SK-N-SH treated with all-trans-retinoic acid at 6 μM for 48 hours (cell line): ENCODE measurements around the gene UCHL5.

Experiments used
- BACH2 ChIP-seq: fragments of 250-450 bp; sonication (Bioruptor Pico); IDR thresholded peaks from 2 replicates; pipeline ENCODE4 v1.9.0; 2021; ENCODE audit warnings: mild to moderate bottlenecking, borderline replicate concordance
- CSDC2 ChIP-seq: fragments of 250-450 bp; sonication (Bioruptor Pico); IDR thresholded peaks from 2 replicates; pipeline ENCODE4 v1.5.0; 2020; ENCODE audit warnings: mild to moderate bottlenecking, moderate library complexity
- OSR1 ChIP-seq: fragments of 250-450 bp; sonication (Bioruptor Pico); IDR thresholded peaks from 2 replicates; pipeline ENCODE4 v1.8.0; 2022; ENCODE audit warnings: moderate library complexity, mild to moderate bottlenecking, inconsistent platforms
- PPARA ChIP-seq: fragments of 250-450 bp; sonication (Bioruptor Pico); IDR thresholded peaks from 2 replicates; pipeline ENCODE4 v1.5.0; 2020; ENCODE audit warnings: mild to moderate bottlenecking, borderline replicate concordance
- RARB ChIP-seq: fragments of 250-450 bp; sonication (Bioruptor Pico); IDR thresholded peaks from 2 replicates; pipeline ENCODE4 v1.8.0; 2021; ENCODE audit warnings: mild to moderate bottlenecking, moderate library complexity
- SNAI2 ChIP-seq: fragments of 250-450 bp; sonication (Bioruptor Pico); IDR thresholded peaks from 2 replicates; pipeline ENCODE4 v1.5.0; 2020; ENCODE audit warnings: mild to moderate bottlenecking, moderate library complexity
- TCF4 ChIP-seq: fragments of 250-450 bp; sonication (Bioruptor Pico); IDR thresholded peaks from 2 replicates; pipeline ENCODE4 v1.8.0; 2021; ENCODE audit warnings: mild to moderate bottlenecking, moderate library complexity, borderline replicate concordance
- TF ChIP-seq, protein P1 (sequence below): fragments of 250-450 bp; sonication (Bioruptor Pico); IDR thresholded peaks from 2 replicates; pipeline ENCODE4 v1.8.0; 2021; ENCODE audit warnings: low read depth, mild to moderate bottlenecking, moderate library complexity, borderline replicate concordance
- TF ChIP-seq, protein P2 (sequence below): fragments of 250-450 bp; sonication (Bioruptor Pico); IDR thresholded peaks from 2 replicates; pipeline ENCODE4 v1.5.1; 2020; ENCODE audit warnings: low read depth, mild to moderate bottlenecking, moderate library complexity
- TF ChIP-seq, protein P3 (sequence below): fragments of 250-450 bp; sonication (Bioruptor Pico); IDR thresholded peaks from 2 replicates; pipeline ENCODE4 v1.5.1; 2021; ENCODE audit warnings: mild to moderate bottlenecking, moderate library complexity
- TF ChIP-seq, protein P4 (sequence below): fragments of 250-450 bp; sonication (Bioruptor Pico); IDR thresholded peaks from 2 replicates; pipeline ENCODE4 v1.8.0; 2020; ENCODE audit warnings: mild to moderate bottlenecking, moderate library complexity, borderline replicate concordance

DNA sequence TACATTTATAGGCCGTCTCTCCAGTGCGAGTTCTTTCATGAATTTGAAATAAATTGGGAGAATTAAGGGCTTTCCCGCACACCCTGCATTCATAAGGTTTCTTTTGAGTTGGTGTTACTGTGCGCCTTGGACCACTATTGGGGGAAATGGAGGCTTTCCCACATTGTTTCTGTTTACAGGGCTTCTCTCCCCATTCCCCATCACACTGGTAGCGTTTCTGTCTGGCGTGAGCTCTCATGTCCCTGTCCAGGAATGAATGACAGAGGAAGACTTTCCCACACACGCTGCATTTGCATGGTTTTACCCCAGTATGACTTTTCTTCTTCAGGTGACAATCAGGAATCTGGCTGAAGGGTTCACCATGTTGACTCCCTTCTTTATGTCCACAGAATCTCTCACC, 65.0 kb downstream of the UCHL5 start:
- TF ChIP-seq RARB (CRISPR knock-in tag) (no peak), TCF4 (CRISPR knock-in tag) (no peak), OSR1 (CRISPR knock-in tag) (no peak), PPARA (CRISPR knock-in tag) (no peak), SNAI2 (no peak), CSDC2 (no peak), BACH2 (no peak)
- TF ChIP-seq, protein P1, sequence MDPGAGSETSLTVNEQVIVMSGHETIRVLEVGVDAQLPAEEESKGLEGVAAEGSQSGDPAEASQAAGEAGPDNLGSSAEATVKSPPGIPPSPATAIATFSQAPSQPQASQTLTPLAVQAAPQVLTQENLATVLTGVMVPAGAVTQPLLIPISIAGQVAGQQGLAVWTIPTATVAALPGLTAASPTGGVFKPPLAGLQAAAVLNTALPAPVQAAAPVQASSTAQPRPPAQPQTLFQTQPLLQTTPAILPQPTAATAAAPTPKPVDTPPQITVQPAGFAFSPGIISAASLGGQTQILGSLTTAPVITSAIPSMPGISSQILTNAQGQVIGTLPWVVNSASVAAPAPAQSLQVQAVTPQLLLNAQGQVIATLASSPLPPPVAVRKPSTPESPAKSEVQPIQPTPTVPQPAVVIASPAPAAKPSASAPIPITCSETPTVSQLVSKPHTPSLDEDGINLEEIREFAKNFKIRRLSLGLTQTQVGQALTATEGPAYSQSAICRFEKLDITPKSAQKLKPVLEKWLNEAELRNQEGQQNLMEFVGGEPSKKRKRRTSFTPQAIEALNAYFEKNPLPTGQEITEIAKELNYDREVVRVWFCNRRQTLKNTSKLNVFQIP (CRISPR knock-in tag), result no peak
- TF ChIP-seq, protein P2, sequence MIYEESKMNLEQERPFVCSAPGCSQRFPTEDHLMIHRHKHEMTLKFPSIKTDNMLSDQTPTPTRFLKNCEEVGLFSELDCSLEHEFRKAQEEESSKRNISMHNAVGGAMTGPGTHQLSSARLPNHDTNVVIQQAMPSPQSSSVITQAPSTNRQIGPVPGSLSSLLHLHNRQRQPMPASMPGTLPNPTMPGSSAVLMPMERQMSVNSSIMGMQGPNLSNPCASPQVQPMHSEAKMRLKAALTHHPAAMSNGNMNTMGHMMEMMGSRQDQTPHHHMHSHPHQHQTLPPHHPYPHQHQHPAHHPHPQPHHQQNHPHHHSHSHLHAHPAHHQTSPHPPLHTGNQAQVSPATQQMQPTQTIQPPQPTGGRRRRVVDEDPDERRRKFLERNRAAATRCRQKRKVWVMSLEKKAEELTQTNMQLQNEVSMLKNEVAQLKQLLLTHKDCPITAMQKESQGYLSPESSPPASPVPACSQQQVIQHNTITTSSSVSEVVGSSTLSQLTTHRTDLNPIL (CRISPR knock-in tag), result no peak
- TF ChIP-seq, protein P3, sequence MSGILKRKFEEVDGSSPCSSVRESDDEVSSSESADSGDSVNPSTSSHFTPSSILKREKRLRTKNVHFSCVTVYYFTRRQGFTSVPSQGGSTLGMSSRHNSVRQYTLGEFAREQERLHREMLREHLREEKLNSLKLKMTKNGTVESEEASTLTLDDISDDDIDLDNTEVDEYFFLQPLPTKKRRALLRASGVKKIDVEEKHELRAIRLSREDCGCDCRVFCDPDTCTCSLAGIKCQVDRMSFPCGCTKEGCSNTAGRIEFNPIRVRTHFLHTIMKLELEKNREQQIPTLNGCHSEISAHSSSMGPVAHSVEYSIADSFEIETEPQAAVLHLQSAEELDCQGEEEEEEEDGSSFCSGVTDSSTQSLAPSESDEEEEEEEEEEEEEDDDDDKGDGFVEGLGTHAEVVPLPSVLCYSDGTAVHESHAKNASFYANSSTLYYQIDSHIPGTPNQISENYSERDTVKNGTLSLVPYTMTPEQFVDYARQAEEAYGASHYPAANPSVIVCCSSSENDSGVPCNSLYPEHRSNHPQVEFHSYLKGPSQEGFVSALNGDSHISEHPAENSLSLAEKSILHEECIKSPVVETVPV (CRISPR knock-in tag), result no peak
- TF ChIP-seq, protein P4, sequence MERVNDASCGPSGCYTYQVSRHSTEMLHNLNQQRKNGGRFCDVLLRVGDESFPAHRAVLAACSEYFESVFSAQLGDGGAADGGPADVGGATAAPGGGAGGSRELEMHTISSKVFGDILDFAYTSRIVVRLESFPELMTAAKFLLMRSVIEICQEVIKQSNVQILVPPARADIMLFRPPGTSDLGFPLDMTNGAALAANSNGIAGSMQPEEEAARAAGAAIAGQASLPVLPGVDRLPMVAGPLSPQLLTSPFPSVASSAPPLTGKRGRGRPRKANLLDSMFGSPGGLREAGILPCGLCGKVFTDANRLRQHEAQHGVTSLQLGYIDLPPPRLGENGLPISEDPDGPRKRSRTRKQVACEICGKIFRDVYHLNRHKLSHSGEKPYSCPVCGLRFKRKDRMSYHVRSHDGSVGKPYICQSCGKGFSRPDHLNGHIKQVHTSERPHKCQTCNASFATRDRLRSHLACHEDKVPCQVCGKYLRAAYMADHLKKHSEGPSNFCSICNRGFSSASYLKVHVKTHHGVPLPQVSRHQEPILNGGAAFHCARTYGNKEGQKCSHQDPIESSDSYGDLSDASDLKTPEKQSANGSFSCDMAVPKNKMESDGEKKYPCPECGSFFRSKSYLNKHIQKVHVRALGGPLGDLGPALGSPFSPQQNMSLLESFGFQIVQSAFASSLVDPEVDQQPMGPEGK (CRISPR knock-in tag), result no peak
